ENCODE results near the gene FOXO3.

- TF ChIP-seq CTCF (IDR thresholded peaks at IDR 0.05) (no peak), EP300 (IDR thresholded peaks at IDR 0.05) (no peak), POLR2A (IDR thresholded peaks at IDR 0.05) (no peak)
Measured at GRCh38 chr6:108610270-108610839, 49.6 kb downstream of the FOXO3 start.
